ENCODE measurements around the gene RTKN. TPM values are rescaled to one million over a fixed set of nuclear protein-coding genes. Genes with fewer than 3 reads are reported as not detected.
"Not testable (repeated sequence)": the region's sequence is repeated elsewhere in the genome, so short reads cannot be mapped to it uniquely, and the experiment has no call there.

Gene RTKN
- total and polyA plus RNA-seq, 9 of the 15 experiments (the other 6 are each of a cell fraction or from before 2014, with no cell fraction given), result 0.14 to 6.9 (median 3.6) TPM

DNA sequence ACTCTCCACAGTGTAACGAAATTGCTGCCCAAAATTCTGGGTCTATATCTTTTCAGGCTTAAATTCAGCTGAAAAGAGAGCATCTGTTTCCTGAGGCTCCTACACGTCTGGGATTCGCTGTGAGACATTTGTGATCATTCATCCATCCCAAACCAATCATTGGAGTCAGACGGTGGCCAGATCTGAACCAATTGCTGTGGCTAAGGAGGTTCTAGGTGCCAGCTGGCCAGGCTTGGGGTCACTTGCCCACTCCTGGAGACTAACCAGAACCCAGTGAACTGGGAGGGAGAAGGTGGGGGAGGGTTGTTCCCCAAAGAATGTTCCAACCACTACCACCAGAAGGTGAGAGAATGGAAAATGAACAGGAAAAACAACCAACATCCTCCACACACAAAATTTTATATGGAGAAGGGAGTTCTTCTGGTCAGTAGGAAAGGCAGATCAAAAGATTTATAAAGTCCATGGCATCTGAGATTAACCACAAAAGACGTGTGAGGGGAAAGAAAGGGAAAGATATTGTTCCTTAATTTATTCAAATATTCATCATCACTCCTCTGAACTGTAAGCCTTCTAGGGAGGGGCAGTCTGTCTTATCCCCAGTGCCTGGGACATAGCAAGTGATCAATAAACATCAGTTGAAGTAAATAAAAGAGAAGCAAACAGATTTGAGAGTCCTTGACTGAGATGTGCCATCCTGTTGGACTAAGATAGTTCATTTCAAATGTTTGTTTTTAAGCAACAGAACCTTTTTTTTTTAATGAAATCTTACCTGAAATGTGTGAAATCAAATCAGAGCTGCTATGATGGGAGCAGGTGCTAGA, 3.0 kb upstream of the RTKN start:
- peak; percentile 65 for FAIRE-seq
- in situ Hi-C loops (cut with MboI), result no loop called here
- intact Hi-C loops (cut with micrococcal nuclease), result no loop called here

DNA sequence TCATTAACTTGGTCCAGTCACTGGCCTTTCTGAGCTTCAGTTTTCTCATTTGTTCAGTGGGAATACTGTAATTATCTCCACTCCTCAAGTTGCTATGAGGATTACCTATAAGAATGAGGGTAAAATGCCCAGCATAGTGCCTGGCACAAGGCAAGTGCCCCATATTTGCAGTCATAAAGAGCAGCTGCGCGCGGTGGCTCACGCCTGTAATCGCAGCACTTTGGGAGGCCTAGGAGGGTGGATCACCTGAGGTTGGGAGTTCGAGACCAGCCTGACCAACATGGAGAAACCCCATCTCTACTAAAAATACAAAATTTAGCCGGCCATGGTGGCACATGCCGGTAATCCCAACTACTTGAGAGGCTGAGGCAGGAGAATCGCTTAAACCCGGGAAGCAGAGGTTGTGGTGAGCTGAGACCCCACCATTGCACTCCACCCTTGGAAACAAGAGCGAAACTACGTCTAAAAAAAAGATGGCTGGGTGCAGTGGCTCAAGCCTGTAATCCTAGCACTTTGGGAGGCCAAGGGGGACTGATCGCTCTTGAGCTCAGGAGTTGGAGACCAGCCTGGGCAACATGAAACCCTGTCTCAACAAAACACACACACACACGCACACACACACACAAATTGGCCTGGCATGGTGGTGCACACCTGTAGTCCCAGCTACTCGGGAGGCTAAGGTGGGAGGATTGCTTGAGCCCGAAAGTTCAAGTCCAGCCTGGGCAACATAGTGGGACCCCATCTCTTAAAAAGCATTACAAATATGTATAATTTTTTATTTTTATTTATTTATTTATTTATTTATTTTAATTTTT, 953 bp upstream of the RTKN start:
- CTCF ChIA-PET (ENCODE audit: low intra/inter-chr PET ratio); POLR2A ChIA-PET; H2AFZ ChIP-seq (ENCODE audit: low read depth, low read length); BruUV-seq (replicated peaks); H3K27ac ChIP-seq (ENCODE audit: extremely low read depth, low read depth, low read length); H3K9ac ChIP-seq (ENCODE audit: insufficient read depth in 1 of 2, low read depth in 2 of 2, low read length in 2 of 2); H3K9me1 ChIP-seq (ENCODE audit: control insufficient read depth, insufficient read depth, low read length); H3K79me2 ChIP-seq (ENCODE audit: control insufficient read depth, insufficient read depth, low read length); H3K9me3 ChIP-seq (replicated peaks; ENCODE audit: control insufficient read depth, insufficient read depth, low read depth, low read length); FAIRE-seq; in situ Hi-C loops (cut with MboI); H3K4me2 ChIP-seq (ENCODE audit: insufficient read depth, low read length); H3K27me3 ChIP-seq (ENCODE audit: control insufficient read depth in 2 of 2, insufficient read depth in 2 of 2, low read length in 2 of 2); H4K20me1 ChIP-seq (replicated peaks; ENCODE audit: control insufficient read depth, insufficient read depth, low read length); DNase-seq (ENCODE audit: extremely low read depth in 1 of 4, low spot score in 3 of 4); H3K4me3 ChIP-seq; ATAC-seq; H3K36me3 ChIP-seq (ENCODE audit: control insufficient read depth, insufficient read depth, low read length); intact Hi-C loops (cut with micrococcal nuclease): not testable (repeated sequence)
- H3K4me1 ChIP-seq (replicated peaks in 1 of 2; ENCODE audit: control insufficient read depth in 2 of 2, insufficient read depth in 2 of 2, low read length in 2 of 2), result peaks cover 22 to 36% of the 10 kb centered on the region in 2 experiments; a peak in 4 of 5 replicates
- WGBS (ENCODE audit: insufficient coverage, low coverage, missing lambda C conversion rate), result 84% methylated on average over 16 of the region's 16 CpGs

More for the DNA sequence above, 3.0 kb upstream of the RTKN start:
- Histone ChIP-seq H3K9ac (ENCODE audit: insufficient read depth in 1 of 2, low read depth in 2 of 2, low read length in 2 of 2) (no peak overlapping the region), H2AFZ (ENCODE audit: low read depth, low read length) (no peak overlapping the region), H3K4me1 (replicated peaks in 1 of 2; ENCODE audit: control insufficient read depth in 2 of 2, insufficient read depth in 2 of 2, low read length in 2 of 2) (peaks cover 16 to 30% of the 10 kb centered on the region in 2 experiments; a peak in 4 of 5 replicates), H4K20me1 (replicated peaks; ENCODE audit: control insufficient read depth, insufficient read depth, low read length) (no peaks in the 10 kb centered on the region), H3K4me3 (no peak overlapping the region), H3K27ac (ENCODE audit: extremely low read depth, low read depth, low read length) (no peak overlapping the region), H3K9me1 (ENCODE audit: control insufficient read depth, insufficient read depth, low read length) (no peaks in the 10 kb centered on the region), H3K9me3 (replicated peaks; ENCODE audit: control insufficient read depth, insufficient read depth, low read depth, low read length) (no peaks in the 10 kb centered on the region), H3K36me3 (ENCODE audit: control insufficient read depth, insufficient read depth, low read length) (no peaks in the 10 kb centered on the region), H3K4me2 (ENCODE audit: insufficient read depth, low read length) (peak overlapping the region; percentile 36; the same call in 1 of the 2 replicates), H3K27me3 (ENCODE audit: control insufficient read depth in 2 of 2, insufficient read depth in 2 of 2, low read length in 2 of 2) (no peaks in the 10 kb centered on the region), H3K79me2 (ENCODE audit: control insufficient read depth, insufficient read depth, low read length) (no peaks in the 10 kb centered on the region)
- WGBS (ENCODE audit: insufficient coverage, low coverage, missing lambda C conversion rate), result 0% methylated on average over 5 of the region's 5 CpGs
- DNase-seq (ENCODE audit: extremely low read depth in 1 of 4, low spot score in 3 of 4) (no peak), ATAC-seq (no peak)
- ChIA-PET POLR2A (interaction anchor here (1.0 kb wide), 1 partner anchor 10 kb away, joined by 4 read pairs; the partner anchor contains the start of gene INO80B), CTCF (ENCODE audit: low intra/inter-chr PET ratio) (no interaction called here)
- BruUV-seq (replicated peaks), result no TSS peak
- TF ChIP-seq LCOR (CRISPR knock-in tag; IDR thresholded peaks at IDR 0.05) (0 out of 2 replicates have a peak, but pooled peaks have one; percentile 30), SMAD3 (CRISPR knock-in tag; conservative IDR thresholded peaks at IDR 0.05) (no peak), ZNF79 (CRISPR knock-in tag; IDR thresholded peaks at IDR 0.05; ENCODE audit: low read depth) (no peak), EWSR1 (IDR thresholded peaks at IDR 0.05; ENCODE audit: borderline replicate concordance, low read depth, partially characterized antibody) (no peak), SMARCE1 (IDR thresholded peaks at IDR 0.05) (peak; percentile 1; the same call in 1 of the 2 replicates), MIER1 (IDR thresholded peaks at IDR 0.05; ENCODE audit: low read depth) (no peak)
- TF ChIP-seq, protein P1, sequence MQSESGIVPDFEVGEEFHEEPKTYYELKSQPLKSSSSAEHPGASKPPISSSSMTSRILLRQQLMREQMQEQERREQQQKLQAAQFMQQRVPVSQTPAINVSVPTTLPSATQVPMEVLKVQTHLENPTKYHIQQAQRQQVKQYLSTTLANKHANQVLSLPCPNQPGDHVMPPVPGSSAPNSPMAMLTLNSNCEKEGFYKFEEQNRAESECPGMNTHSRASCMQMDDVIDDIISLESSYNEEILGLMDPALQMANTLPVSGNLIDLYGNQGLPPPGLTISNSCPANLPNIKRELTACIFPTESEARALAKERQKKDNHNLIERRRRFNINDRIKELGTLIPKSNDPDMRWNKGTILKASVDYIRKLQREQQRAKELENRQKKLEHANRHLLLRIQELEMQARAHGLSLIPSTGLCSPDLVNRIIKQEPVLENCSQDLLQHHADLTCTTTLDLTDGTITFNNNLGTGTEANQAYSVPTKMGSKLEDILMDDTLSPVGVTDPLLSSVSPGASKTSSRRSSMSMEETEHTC (IDR thresholded peaks at IDR 0.05), result no peak
- TF ChIP-seq, protein P2, sequence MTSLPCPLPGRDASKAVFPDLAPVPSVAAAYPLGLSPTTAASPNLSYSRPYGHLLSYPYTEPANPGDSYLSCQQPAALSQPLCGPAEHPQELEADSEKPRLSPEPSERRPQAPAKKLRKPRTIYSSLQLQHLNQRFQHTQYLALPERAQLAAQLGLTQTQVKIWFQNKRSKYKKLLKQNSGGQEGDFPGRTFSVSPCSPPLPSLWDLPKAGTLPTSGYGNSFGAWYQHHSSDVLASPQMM (CRISPR knock-in tag; IDR thresholded peaks at IDR 0.05), result no peak
- TF ChIP-seq, protein P3, sequence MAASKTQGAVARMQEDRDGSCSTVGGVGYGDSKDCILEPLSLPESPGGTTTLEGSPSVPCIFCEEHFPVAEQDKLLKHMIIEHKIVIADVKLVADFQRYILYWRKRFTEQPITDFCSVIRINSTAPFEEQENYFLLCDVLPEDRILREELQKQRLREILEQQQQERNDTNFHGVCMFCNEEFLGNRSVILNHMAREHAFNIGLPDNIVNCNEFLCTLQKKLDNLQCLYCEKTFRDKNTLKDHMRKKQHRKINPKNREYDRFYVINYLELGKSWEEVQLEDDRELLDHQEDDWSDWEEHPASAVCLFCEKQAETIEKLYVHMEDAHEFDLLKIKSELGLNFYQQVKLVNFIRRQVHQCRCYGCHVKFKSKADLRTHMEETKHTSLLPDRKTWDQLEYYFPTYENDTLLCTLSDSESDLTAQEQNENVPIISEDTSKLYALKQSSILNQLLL (CRISPR knock-in tag; IDR thresholded peaks at IDR 0.05; ENCODE audit: borderline replicate concordance), result no peak

Data from K562 (cell line).